T follicular helper cell (primary cell): ENCODE results near the gene SNX32.

ENCODE experiments used
- DNase-seq: peaks from one replicate; pipeline ENCODE4 v3.0.0-alpha.2; 2020; ENCODE audit warnings: low read depth

Gene SNX32

DNA sequence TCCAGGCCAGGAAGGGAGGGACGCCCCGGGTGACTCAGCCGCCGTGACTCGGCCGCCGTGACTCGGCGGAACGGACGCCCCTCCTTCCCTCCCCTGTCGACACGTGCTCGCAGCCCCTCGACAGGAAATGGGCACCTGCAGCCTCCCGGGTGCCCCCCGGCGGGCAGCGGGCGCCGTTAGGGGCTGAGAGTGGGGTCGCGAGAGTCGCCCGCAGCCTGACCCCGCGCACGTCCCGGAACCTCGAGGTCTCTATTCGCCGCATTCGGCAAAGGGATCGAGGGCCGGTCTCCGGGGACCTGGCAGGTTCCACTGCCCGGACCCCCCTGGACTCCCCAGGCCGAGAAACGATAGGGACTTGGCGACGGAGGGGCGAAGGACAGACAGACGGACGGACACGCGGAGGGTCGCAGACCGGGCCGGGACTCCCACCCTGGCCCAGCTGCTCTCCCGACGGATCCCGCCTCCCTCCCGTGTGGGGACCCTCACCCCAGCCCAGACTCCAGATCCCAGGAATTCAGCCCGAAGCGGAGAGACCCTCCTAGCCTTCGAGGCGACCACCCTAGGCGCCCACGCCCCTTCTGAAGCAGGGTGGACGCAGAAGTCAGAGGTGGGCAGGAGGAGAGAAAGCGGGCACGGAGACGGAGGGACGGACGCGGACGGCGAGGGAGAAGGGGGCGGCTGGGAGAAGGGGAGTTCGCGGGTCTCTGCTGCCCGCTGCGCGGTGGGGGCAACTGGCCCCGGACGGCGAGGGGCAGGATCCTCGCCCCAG, 65.8 kb downstream of the SNX32 start:
- peak; percentile 39 for DNase-seq

GRCh38 chr11:65900125-65900898, 66.5 kb downstream of the SNX32 start, which contains the start of gene FOSL1:
FOSL1 (minus strand) TSS chr11:65900388; CDS start chr11:65900339, 49 bp downstream.
- peak; percentile 93 for DNase-seq

GRCh38 chr11:65900899-65901180, 67.1 kb downstream of the SNX32 start:
- no peak for DNase-seq

- DNase-seq = no peak
Observed at GRCh38 chr11:65903068-65903481, 69.3 kb downstream of the SNX32 start.
